Tracheal epithelial cell (primary cell): Measurements from ENCODE around the gene DEPDC1B. TPM values are rescaled to one million over a fixed set of nuclear protein-coding genes. Genes with fewer than 3 reads are reported as not detected.

Experiments used
- total RNA-seq: library from RNA; depleted of rRNA; stranded (reverse); fragments of >200 nt; gene quantifications from 2 replicates; pipeline ENCODE4 v1.2.1, GENCODE V29; 2014

The DEPDC1B gene
- 2.1 and 4.6 TPM in 2 replicates for total RNA-seq

GRCh38 chr5:60699609-60700415 lies at the start of gene DEPDC1B:
TSS of gene DEPDC1B (minus strand) at chr5:60700166. CDS start at chr5:60700093, 73 bp downstream.

Other genes starting within 250 kb of the DEPDC1B start
- gene ELOVL7, start 144.1 kb upstream of the DEPDC1B start, total RNA-seq: 14.1 and 22.7 TPM in 2 replicates
- gene ERCC8, start 244.9 kb upstream of the DEPDC1B start, total RNA-seq: 24.6 and 25.4 TPM in 2 replicates
- gene NDUFAF2, start 245.0 kb upstream of the DEPDC1B start, total RNA-seq: 21.4 and 40.5 TPM in 2 replicates